Astrocyte of the spinal cord (primary cell): ENCODE data around the gene RFTN1.

Source experiments
- DNase-seq: peaks from one replicate; pipeline ENCODE4 v3.0.0; 2011; ENCODE audit warnings: low read depth, low spot score
- H3K4me3 ChIP-seq: 2 replicates; pipeline ENCODE4 v1.5.1; 2011; ENCODE audit warnings: low read depth, mild to moderate bottlenecking, low read length, moderate library complexity
- CTCF ChIP-seq: IDR thresholded peaks from 2 replicates; pipeline ENCODE4 v1.5.1; 2012; ENCODE audit warnings: low read depth, mild to moderate bottlenecking, low read length, inconsistent platforms
- in situ Hi-C: cut with HindIII; loops from 2 replicates; pipeline ENCODE4 v1.10.0; 2017; ENCODE audit warnings: low sequenced_read_pairs

The RFTN1 gene

GRCh38 chr3:16294844-16295243 lies 218.7 kb downstream of the RFTN1 start:
- in situ Hi-C loops = no loop called here
- no peak for DNase-seq
- no peak for TF ChIP-seq CTCF
- H3K4me3 ChIP-seq = no peak overlapping the region

GRCh38 chr3:16290827-16291196 lies 222.7 kb downstream of the RFTN1 start:
- no peak overlapping the region for H3K4me3 ChIP-seq
- peak; percentile 53 for DNase-seq

GRCh38 chr3:16290007-16290826 lies 223.3 kb downstream of the RFTN1 start:
- DNase-seq = peak; percentile 77
- H3K4me3 ChIP-seq = no peak overlapping the region
- in situ Hi-C loops = no loop called here
- peak; percentile 84 for TF ChIP-seq CTCF

More at GRCh38 chr3:16290827-16291196, 222.7 kb downstream of the RFTN1 start:
- in situ Hi-C loops = no loop called here
- no peak for TF ChIP-seq CTCF

- DNase-seq = no peak
- in situ Hi-C loops = no loop called here
- no peak overlapping the region for H3K4me3 ChIP-seq
- no peak for TF ChIP-seq CTCF
Observed at GRCh38 chr3:16289144-16289889, 224.2 kb downstream of the RFTN1 start.

GRCh38 chr3:16288664-16289063 lies 224.8 kb downstream of the RFTN1 start:
- no peak for TF ChIP-seq CTCF

GRCh38 chr3:16286751-16287543 lies 226.6 kb downstream of the RFTN1 start:
- in situ Hi-C loops = no loop called here
- no peak overlapping the region for H3K4me3 ChIP-seq
- no peak for TF ChIP-seq CTCF
- DNase-seq = no peak

More at GRCh38 chr3:16288664-16289063, 224.8 kb downstream of the RFTN1 start:
- no peak overlapping the region for H3K4me3 ChIP-seq
- in situ Hi-C loops = no loop called here
- no peak for DNase-seq
